Measurements from ENCODE around the gene YWHAG.
"Not testable (repeated sequence)": the region's sequence is repeated elsewhere in the genome, so short reads cannot be mapped to it uniquely, and the experiment has no call there.

Gene YWHAG

GRCh38 chr7:76317782-76318487 is 40.9 kb downstream of the YWHAG start:
- peak; percentile 95 for DNase-seq

- DNase-seq: no peak
These were observed 41.6 kb downstream of the YWHAG start for GRCh38 chr7:76316984-76317781.

GRCh38 chr7:76315364-76315763 is 43.4 kb downstream of the YWHAG start:
- no peak for DNase-seq

- DNase-seq: not testable (repeated sequence)
These were observed 44.1 kb downstream of the YWHAG start for GRCh38 chr7:76314740-76315139.

GRCh38 chr7:76314042-76314721 is 44.6 kb downstream of the YWHAG start:
- DNase-seq: peak; percentile 52

- DNase-seq: not testable (repeated sequence)
These were observed 47.0 kb downstream of the YWHAG start for GRCh38 chr7:76311838-76312237.

GRCh38 chr7:76310102-76310957 is 48.5 kb downstream of the YWHAG start:
- DNase-seq: peak; percentile 84

- DNase-seq: not testable (repeated sequence)
These were observed 49.3 kb downstream of the YWHAG start for GRCh38 chr7:76309341-76310101.

- not testable (repeated sequence) for DNase-seq
These were observed 49.9 kb downstream of the YWHAG start for GRCh38 chr7:76308874-76309273.

- no peak for DNase-seq
These were observed 53.9 kb downstream of the YWHAG start for GRCh38 chr7:76304888-76305375.

- no peak for DNase-seq
These were observed 55.3 kb downstream of the YWHAG start for GRCh38 chr7:76303202-76304147.

- DNase-seq: no peak
These were observed 56.2 kb downstream of the YWHAG start, which contains the start of gene HSPB1 for GRCh38 chr7:76302347-76303201. HSPB1 (plus strand) TSS chr7:76302673; CDS start chr7:76302713, 40 bp downstream.

- no peak for DNase-seq
These were observed 57.8 kb downstream of the YWHAG start for GRCh38 chr7:76301000-76301399.

GRCh38 chr7:76300166-76300731 is 58.5 kb downstream of the YWHAG start:
- DNase-seq: no peak

- no peak for DNase-seq
These were observed 61.7 kb downstream of the YWHAG start for GRCh38 chr7:76296743-76297740.

GRCh38 chr7:76294344-76295024 is 64.3 kb downstream of the YWHAG start:
- DNase-seq: peak; percentile 95

GRCh38 chr7:76293407-76293901 is 65.3 kb downstream of the YWHAG start:
- no peak for DNase-seq
